ENCODE measurements around the gene RPL27A.

GRCh38 chr11:8674859-8675258, 7.7 kb upstream of the RPL27A start:
- TF ChIP-seq, protein P1, sequence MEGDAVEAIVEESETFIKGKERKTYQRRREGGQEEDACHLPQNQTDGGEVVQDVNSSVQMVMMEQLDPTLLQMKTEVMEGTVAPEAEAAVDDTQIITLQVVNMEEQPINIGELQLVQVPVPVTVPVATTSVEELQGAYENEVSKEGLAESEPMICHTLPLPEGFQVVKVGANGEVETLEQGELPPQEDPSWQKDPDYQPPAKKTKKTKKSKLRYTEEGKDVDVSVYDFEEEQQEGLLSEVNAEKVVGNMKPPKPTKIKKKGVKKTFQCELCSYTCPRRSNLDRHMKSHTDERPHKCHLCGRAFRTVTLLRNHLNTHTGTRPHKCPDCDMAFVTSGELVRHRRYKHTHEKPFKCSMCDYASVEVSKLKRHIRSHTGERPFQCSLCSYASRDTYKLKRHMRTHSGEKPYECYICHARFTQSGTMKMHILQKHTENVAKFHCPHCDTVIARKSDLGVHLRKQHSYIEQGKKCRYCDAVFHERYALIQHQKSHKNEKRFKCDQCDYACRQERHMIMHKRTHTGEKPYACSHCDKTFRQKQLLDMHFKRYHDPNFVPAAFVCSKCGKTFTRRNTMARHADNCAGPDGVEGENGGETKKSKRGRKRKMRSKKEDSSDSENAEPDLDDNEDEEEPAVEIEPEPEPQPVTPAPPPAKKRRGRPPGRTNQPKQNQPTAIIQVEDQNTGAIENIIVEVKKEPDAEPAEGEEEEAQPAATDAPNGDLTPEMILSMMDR (IDR thresholded peaks at IDR 0.05), result no peak
- no peak for TF ChIP-seq POLR2A (IDR thresholded peaks at IDR 0.05)
